ENCODE data around the gene LARP4. TPM values are rescaled to one million over a fixed set of nuclear protein-coding genes. Genes with fewer than 3 reads are reported as not detected.
"Not testable (repeated sequence)": the region's sequence is repeated elsewhere in the genome, so short reads cannot be mapped to it uniquely, and the experiment has no call there.

Gene LARP4
- total RNA-seq, result 10 to 100 TPM; 44.7 to 44.9 TPM

- H3K27me3 Mint-ChIP-seq (ENCODE audit: low read depth), result peaks cover 2% of the 10 kb centered on the region
- CTCF ChIA-PET, result interaction anchor here (0.6 kb wide), 1 partner anchor 284 kb away, joined by 3 read pairs; no protein-coding TSS in a partner anchor
- DNase-seq, result peak; percentile 94
- no peaks in the 10 kb centered on the region for H3K9me3 Mint-ChIP-seq
- intact Hi-C loops (cut with micrococcal nuclease), result loop anchor here (1.0 to 10.0 kb wide), 8 partner anchors 118 to 924 kb away; partner anchors contain the start of genes BIN2, CERS5, COX14 and LIMA1
- peaks cover 19% of the 10 kb centered on the region for H3K4me1 Mint-ChIP-seq (ENCODE audit: low read depth)
- H3K36me3 Mint-ChIP-seq (ENCODE audit: low read depth), result peaks cover 14% of the 10 kb centered on the region
- H3K4me3 Mint-ChIP-seq, result peak within 1 kb of the TSS; percentile 99
- H3K27ac Mint-ChIP-seq, result peak within 1 kb of the TSS; percentile 87
These were observed at the start of gene LARP4 for GRCh38 chr12:50400638-50401499. Gene LARP4, plus strand, starts transcription at chr12:50400885. Its CDS starts 126 bp downstream, at chr12:50401011.

GRCh38 chr12:50351120-50352043 is 49.3 kb upstream of the LARP4 start:
- no peaks in the 10 kb centered on the region for H3K4me1 Mint-ChIP-seq (ENCODE audit: low read depth)
- no peak overlapping the region for H3K27ac Mint-ChIP-seq
- DNase-seq, result no peak
- intact Hi-C loops (cut with micrococcal nuclease), result no loop called here
- H3K27me3 Mint-ChIP-seq (ENCODE audit: low read depth), result no peaks in the 10 kb centered on the region
- no peaks in the 10 kb centered on the region for H3K36me3 Mint-ChIP-seq (ENCODE audit: low read depth)
- CTCF ChIA-PET, result interaction anchor here (0.6 to 0.9 kb wide), 2 partner anchors 29 to 36 kb away, joined by 3 read pairs; no protein-coding TSS in a partner anchor
- no peaks in the 10 kb centered on the region for H3K9me3 Mint-ChIP-seq
- H3K4me3 Mint-ChIP-seq, result no peak overlapping the region

- Mint-ChIP-seq H3K27ac (no peak overlapping the region), H3K4me3 (no peak overlapping the region), H3K4me1 (ENCODE audit: low read depth) (no peaks in the 10 kb centered on the region), H3K9me3 (no peaks in the 10 kb centered on the region), H3K36me3 (ENCODE audit: low read depth) (no peaks in the 10 kb centered on the region), H3K27me3 (ENCODE audit: low read depth) (no peaks in the 10 kb centered on the region)
- intact Hi-C loops (cut with micrococcal nuclease), result no loop called here
- DNase-seq, result no peak
- CTCF ChIA-PET, result interaction anchor here (0.7 kb wide), 1 partner anchor 629 kb away, joined by 3 read pairs; no protein-coding TSS in a partner anchor
These were observed 47.3 kb upstream of the LARP4 start for GRCh38 chr12:50353404-50353803.

- Mint-ChIP-seq H3K4me1 (ENCODE audit: low read depth) (no peaks in the 10 kb centered on the region), H3K36me3 (ENCODE audit: low read depth) (no peaks in the 10 kb centered on the region), H3K4me3 (no peak overlapping the region), H3K9me3 (no peaks in the 10 kb centered on the region), H3K27me3 (ENCODE audit: low read depth) (no peaks in the 10 kb centered on the region), H3K27ac (no peak overlapping the region)
- CTCF ChIA-PET, result interaction anchor here (0.7 kb wide), 1 partner anchor 629 kb away, joined by 3 read pairs; no protein-coding TSS in a partner anchor
- no peak for DNase-seq
- intact Hi-C loops (cut with micrococcal nuclease), result no loop called here
These were observed 46.7 kb upstream of the LARP4 start for GRCh38 chr12:50353869-50354593.

- H3K27me3 Mint-ChIP-seq (ENCODE audit: low read depth), result no peaks in the 10 kb centered on the region
These were observed 45.8 kb upstream of the LARP4 start for GRCh38 chr12:50354908-50355307.

GRCh38 chr12:50355365-50355764 is 45.3 kb upstream of the LARP4 start:
- H3K9me3 Mint-ChIP-seq, result no peaks in the 10 kb centered on the region
- H3K4me3 Mint-ChIP-seq, result no peak overlapping the region
- H3K36me3 Mint-ChIP-seq (ENCODE audit: low read depth), result no peaks in the 10 kb centered on the region
- no peaks in the 10 kb centered on the region for H3K27me3 Mint-ChIP-seq (ENCODE audit: low read depth)
- no peak overlapping the region for H3K27ac Mint-ChIP-seq
- no peak for DNase-seq
- intact Hi-C loops (cut with micrococcal nuclease), result no loop called here
- CTCF ChIA-PET, result interaction anchor here (0.6 kb wide), 1 partner anchor 180 kb away, joined by 4 read pairs; no protein-coding TSS in a partner anchor
- no peaks in the 10 kb centered on the region for H3K4me1 Mint-ChIP-seq (ENCODE audit: low read depth)

More at GRCh38 chr12:50354908-50355307, 45.8 kb upstream of the LARP4 start:
- Mint-ChIP-seq H3K27ac (no peak overlapping the region), H3K4me3 (no peak overlapping the region), H3K36me3 (ENCODE audit: low read depth) (no peaks in the 10 kb centered on the region), H3K4me1 (ENCODE audit: low read depth) (no peaks in the 10 kb centered on the region), H3K9me3 (no peaks in the 10 kb centered on the region)
- intact Hi-C loops (cut with micrococcal nuclease), result no loop called here
- CTCF ChIA-PET, result no interaction called here
- no peak for DNase-seq

- intact Hi-C loops (cut with micrococcal nuclease), result no loop called here
- Mint-ChIP-seq H3K4me3 (no peak overlapping the region), H3K36me3 (ENCODE audit: low read depth) (no peaks in the 10 kb centered on the region), H3K27ac (no peak overlapping the region), H3K9me3 (no peaks in the 10 kb centered on the region), H3K27me3 (ENCODE audit: low read depth) (no peaks in the 10 kb centered on the region), H3K4me1 (ENCODE audit: low read depth) (no peaks in the 10 kb centered on the region)
- DNase-seq, result no peak
- CTCF ChIA-PET, result no interaction called here
These were observed 38.0 kb upstream of the LARP4 start for GRCh38 chr12:50362671-50363070.

GRCh38 chr12:50363141-50363540 is 37.5 kb upstream of the LARP4 start:
- CTCF ChIA-PET, result interaction anchor here (0.6 to 0.7 kb wide), 3 partner anchors 21 to 1225 kb away, joined by 3 to 6 read pairs (median 3); no protein-coding TSS in a partner anchor
- no peaks in the 10 kb centered on the region for H3K9me3 Mint-ChIP-seq
- H3K27ac Mint-ChIP-seq, result no peak overlapping the region
- no peaks in the 10 kb centered on the region for H3K4me1 Mint-ChIP-seq (ENCODE audit: low read depth)
- no peak overlapping the region for H3K4me3 Mint-ChIP-seq
- no peak for DNase-seq
- no peaks in the 10 kb centered on the region for H3K36me3 Mint-ChIP-seq (ENCODE audit: low read depth)
- H3K27me3 Mint-ChIP-seq (ENCODE audit: low read depth), result no peaks in the 10 kb centered on the region
- intact Hi-C loops (cut with micrococcal nuclease), result no loop called here

GRCh38 chr12:50365709-50366406 is 34.8 kb upstream of the LARP4 start:
- Mint-ChIP-seq H3K4me3 (no peak overlapping the region), H3K4me1 (ENCODE audit: low read depth) (no peaks in the 10 kb centered on the region), H3K27ac (no peak overlapping the region), H3K9me3 (no peaks in the 10 kb centered on the region), H3K36me3 (ENCODE audit: low read depth) (no peaks in the 10 kb centered on the region), H3K27me3 (ENCODE audit: low read depth) (no peaks in the 10 kb centered on the region)
- intact Hi-C loops (cut with micrococcal nuclease), result no loop called here
- no peak for DNase-seq
- CTCF ChIA-PET, result interaction anchor here (0.6 kb wide), 1 partner anchor 1995 kb away, joined by 6 read pairs; no protein-coding TSS in a partner anchor

GRCh38 chr12:50370672-50371071 is 30.0 kb upstream of the LARP4 start:
- H3K4me1 Mint-ChIP-seq (ENCODE audit: low read depth); H3K9me3 Mint-ChIP-seq; H3K27me3 Mint-ChIP-seq (ENCODE audit: low read depth); H3K4me3 Mint-ChIP-seq; H3K27ac Mint-ChIP-seq; intact Hi-C loops (cut with micrococcal nuclease); H3K36me3 Mint-ChIP-seq (ENCODE audit: low read depth); CTCF ChIA-PET; DNase-seq: not testable (repeated sequence)

GRCh38 chr12:50375802-50376201 is 24.9 kb upstream of the LARP4 start:
- DNase-seq, result no peak
- Mint-ChIP-seq H3K4me3 (no peak overlapping the region), H3K9me3 (no peaks in the 10 kb centered on the region), H3K27me3 (ENCODE audit: low read depth) (no peaks in the 10 kb centered on the region), H3K27ac (no peak overlapping the region), H3K4me1 (ENCODE audit: low read depth) (no peaks in the 10 kb centered on the region), H3K36me3 (ENCODE audit: low read depth) (no peaks in the 10 kb centered on the region)
- CTCF ChIA-PET, result no interaction called here
- intact Hi-C loops (cut with micrococcal nuclease), result no loop called here

Data from activated naive CD4-positive, alpha-beta T cell treated with anti-CD3 and anti-CD28 coated beads for 36 hours (primary cell).